Skeletal muscle tissue (tissue), 4 donors: ENCODE results near the gene MRPS27. TPM values are rescaled to one million over a fixed set of nuclear protein-coding genes. Genes with fewer than 3 reads are reported as not detected.

ENCODE experiments used
- H3K27ac ChIP-seq: one replicate; pipeline ENCODE4 v1.7.0; 2013; ENCODE audit warnings: mild to moderate bottlenecking, low read depth, low read length, inconsistent platforms
- H3K27me3 ChIP-seq, 3 donors: one replicate each; pipeline ENCODE4 v1.7.0; 2013; ENCODE audit warnings: low read length in 3 of 3; ENCODE audit not compliant: control insufficient read depth in 3 of 3, insufficient read depth in 3 of 3
- H3K36me3 ChIP-seq, 3 donors: one replicate each; pipeline ENCODE4 v1.7.0; 2013; ENCODE audit warnings: low read length in 3 of 3; ENCODE audit not compliant: control insufficient read depth in 3 of 3, insufficient read depth in 3 of 3
- H3K4me1 ChIP-seq, 3 donors: one replicate each; pipeline ENCODE4 v1.7.0; 2013; ENCODE audit warnings: low read length in 3 of 3, mild to moderate bottlenecking in 3 of 3; ENCODE audit not compliant: control insufficient read depth in 3 of 3, insufficient read depth in 3 of 3
- H3K4me3 ChIP-seq, 3 donors: one replicate each; pipeline ENCODE4 v1.7.0; 2013; ENCODE audit warnings: low read length in 3 of 3
- H3K9ac ChIP-seq, 3 donors: one replicate each; pipeline ENCODE4 v1.7.0; 2013; ENCODE audit warnings: low read length in 3 of 3, mild to moderate bottlenecking in 3 of 3, moderate library complexity in 2 of 3, low read depth in 1 of 3
- H3K9me3 ChIP-seq, 3 donors: one replicate each; pipeline ENCODE4 v1.7.0; 2013; ENCODE audit warnings: low read length in 3 of 3; ENCODE audit not compliant: control insufficient read depth in 3 of 3
- total RNA-seq: library from RNA; depleted of rRNA; stranded (reverse); fragments of >200 nt; gene quantifications from one replicate; pipeline ENCODE4 v1.2.3, GENCODE V29; 2014
- donor health status: Osteomylitis.

MRPS27 gene
- total RNA-seq, 1 donor from 2014 or later: 75.7 TPM

- H3K4me3 ChIP-seq: no peak overlapping the region
- H3K27ac ChIP-seq: no peak overlapping the region
- no peaks in the 10 kb centered on the region for H3K27me3 ChIP-seq
- peaks cover 10 to 24% (median 12%) of the 10 kb centered on the region in 3 donors for H3K4me1 ChIP-seq
- H3K36me3 ChIP-seq: peaks cover 0 to 23% (median 0%) of the 10 kb centered on the region in 3 donors
- H3K9me3 ChIP-seq: no peaks in the 10 kb centered on the region
- no peak overlapping the region for H3K9ac ChIP-seq
These were observed 87.2 kb downstream of the MRPS27 start for GRCh38 chr5:72232838-72233237.

- H3K27ac ChIP-seq: no peak overlapping the region
These were observed 87.9 kb downstream of the MRPS27 start for GRCh38 chr5:72231991-72232703.

GRCh38 chr5:72228960-72229359 is 91.1 kb downstream of the MRPS27 start:
- no peaks in the 10 kb centered on the region for H3K9me3 ChIP-seq
- peaks cover 3 to 16% (median 10%) of the 10 kb centered on the region in 3 donors for H3K4me1 ChIP-seq
- H3K4me3 ChIP-seq: no peak overlapping the region
- H3K27ac ChIP-seq: no peak overlapping the region
- H3K36me3 ChIP-seq: peaks cover 6 to 17% (median 10%) of the 10 kb centered on the region in 3 donors
- H3K27me3 ChIP-seq: no peaks in the 10 kb centered on the region
- peak overlapping the region in 1 of 3 donors; percentile 18 for H3K9ac ChIP-seq

More at GRCh38 chr5:72231991-72232703, 87.9 kb downstream of the MRPS27 start:
- Histone ChIP-seq H3K9me3 (no peaks in the 10 kb centered on the region), H3K4me3 (no peak overlapping the region), H3K4me1 (peaks cover 10 to 24% (median 12%) of the 10 kb centered on the region in 3 donors), H3K27me3 (no peaks in the 10 kb centered on the region), H3K36me3 (peaks cover 0 to 18% (median 0%) of the 10 kb centered on the region in 3 donors), H3K9ac (no peak overlapping the region)

- Histone ChIP-seq H3K9ac (no peak overlapping the region), H3K4me1 (peaks cover 0 to 9% (median 7%) of the 10 kb centered on the region in 3 donors), H3K9me3 (no peaks in the 10 kb centered on the region), H3K27me3 (no peaks in the 10 kb centered on the region), H3K4me3 (no peak overlapping the region), H3K36me3 (peaks cover 16 to 27% (median 18%) of the 10 kb centered on the region in 3 donors), H3K27ac (no peak overlapping the region)
These were observed 93.1 kb downstream of the MRPS27 start for GRCh38 chr5:72226950-72227349.

GRCh38 chr5:72225741-72226140 is 94.3 kb downstream of the MRPS27 start:
- peaks cover 19 to 31% (median 23%) of the 10 kb centered on the region in 3 donors for H3K36me3 ChIP-seq

GRCh38 chr5:72224946-72225463 is 95.0 kb downstream of the MRPS27 start:
- no peak overlapping the region for H3K27ac ChIP-seq
- peaks cover 23 to 36% (median 31%) of the 10 kb centered on the region in 3 donors for H3K36me3 ChIP-seq

More at GRCh38 chr5:72225741-72226140, 94.3 kb downstream of the MRPS27 start:
- no peak overlapping the region for H3K9ac ChIP-seq
- no peak overlapping the region for H3K27ac ChIP-seq
- H3K27me3 ChIP-seq: no peaks in the 10 kb centered on the region
- no peak overlapping the region for H3K4me3 ChIP-seq
- H3K4me1 ChIP-seq: peaks cover 0 to 9% (median 7%) of the 10 kb centered on the region in 3 donors
- no peaks in the 10 kb centered on the region for H3K9me3 ChIP-seq

GRCh38 chr5:72223371-72223770 is 96.7 kb downstream of the MRPS27 start:
- Histone ChIP-seq H3K27me3 (no peaks in the 10 kb centered on the region), H3K9me3 (no peaks in the 10 kb centered on the region), H3K9ac (no peak overlapping the region), H3K4me3 (no peak overlapping the region), H3K36me3 (peaks cover 30 to 47% (median 47%) of the 10 kb centered on the region in 3 donors), H3K4me1 (peaks cover 0 to 7% (median 5%) of the 10 kb centered on the region in 3 donors), H3K27ac (no peak overlapping the region)

More at GRCh38 chr5:72224946-72225463, 95.0 kb downstream of the MRPS27 start:
- H3K4me3 ChIP-seq: no peak overlapping the region
- no peak overlapping the region for H3K9ac ChIP-seq
- H3K27me3 ChIP-seq: no peaks in the 10 kb centered on the region
- H3K9me3 ChIP-seq: no peaks in the 10 kb centered on the region
- peaks cover 0 to 9% (median 7%) of the 10 kb centered on the region in 3 donors for H3K4me1 ChIP-seq

GRCh38 chr5:72222521-72222920 is 97.5 kb downstream of the MRPS27 start:
- no peaks in the 10 kb centered on the region for H3K27me3 ChIP-seq
- H3K36me3 ChIP-seq: peaks cover 33 to 55% (median 54%) of the 10 kb centered on the region in 3 donors
- no peak overlapping the region for H3K4me3 ChIP-seq
- no peaks in the 10 kb centered on the region for H3K9me3 ChIP-seq
- H3K4me1 ChIP-seq: peaks cover 0 to 7% (median 5%) of the 10 kb centered on the region in 3 donors
- H3K9ac ChIP-seq: no peak overlapping the region
- H3K27ac ChIP-seq: no peak overlapping the region

- Histone ChIP-seq H3K4me1 (peaks cover 0 to 3% (median 0%) of the 10 kb centered on the region in 3 donors), H3K27ac (no peak overlapping the region), H3K9ac (no peak overlapping the region), H3K36me3 (peaks cover 33 to 58% (median 53%) of the 10 kb centered on the region in 3 donors), H3K9me3 (no peaks in the 10 kb centered on the region), H3K27me3 (no peaks in the 10 kb centered on the region), H3K4me3 (no peak overlapping the region)
These were observed 98.5 kb downstream of the MRPS27 start for GRCh38 chr5:72221541-72221940.

- Histone ChIP-seq H3K4me1 (peaks cover 0 to 3% (median 0%) of the 10 kb centered on the region in 3 donors), H3K27ac (no peak overlapping the region), H3K27me3 (no peaks in the 10 kb centered on the region), H3K4me3 (no peak overlapping the region), H3K36me3 (peaks cover 33 to 57% (median 50%) of the 10 kb centered on the region in 3 donors), H3K9me3 (no peaks in the 10 kb centered on the region), H3K9ac (no peak overlapping the region)
These were observed 98.9 kb downstream of the MRPS27 start for GRCh38 chr5:72221099-72221498.
